ENCODE data around the gene SLC7A1. TPM values are rescaled to one million over a fixed set of nuclear protein-coding genes. Genes with fewer than 3 reads are reported as not detected.
A peak's percentile ranks its signal among the peaks of the same experiment; 100 is the strongest.

SLC7A1 gene
- total and polyA plus RNA-seq, 3 experiments from 2014 or later: 7.2 to 161 (median 152) TPM

DNA sequence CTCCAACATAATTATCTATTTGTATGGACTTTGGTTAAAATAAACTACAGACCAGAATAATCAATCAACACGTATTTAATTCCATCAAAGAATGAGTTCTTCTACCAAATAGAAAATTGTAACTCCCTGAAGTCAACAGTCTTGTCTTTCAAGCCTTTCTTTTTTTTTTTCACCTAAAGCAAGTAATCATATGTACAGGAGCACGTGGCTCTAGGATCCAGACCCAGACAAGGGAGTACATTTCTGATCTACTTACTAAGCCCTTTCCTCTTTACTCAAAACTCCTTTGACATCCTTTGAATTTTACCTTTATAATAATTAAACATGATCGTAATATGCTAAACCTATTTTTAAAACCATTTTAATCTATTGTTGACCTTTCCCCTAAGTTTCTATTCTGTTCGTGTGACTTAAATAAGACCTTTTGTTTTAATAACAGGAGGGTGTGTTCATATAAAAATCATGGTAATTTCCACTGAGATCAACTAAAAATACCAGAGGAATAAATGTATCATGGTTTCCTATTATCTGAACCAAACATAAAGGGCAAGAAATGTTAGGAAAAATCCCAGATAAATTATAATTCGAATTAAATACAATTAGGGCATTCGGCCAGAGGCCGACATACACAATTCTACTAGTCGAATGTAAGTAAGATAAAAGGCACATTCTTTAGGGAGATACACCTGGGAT is 1.7 kb downstream of the SLC7A1 start:
- Histone ChIP-seq H3K27me3 (ENCODE audit: insufficient read depth, low read length, poor library complexity, severe bottlenecking) (no peaks in the 10 kb centered on the region), H3K4me1 (ENCODE audit: insufficient read depth, low read length) (peaks cover 20% of the 10 kb centered on the region), H3K27ac (ENCODE audit: low read depth, low read length) (peak overlapping the region; percentile 78), H3K9me3 (ENCODE audit: low read length) (no peaks in the 10 kb centered on the region), H3K4me3 (ENCODE audit: low read length) (peak overlapping the region; percentile 75), H3K36me3 (ENCODE audit: insufficient read depth, low read length) (no peaks in the 10 kb centered on the region)
- Mint-ChIP-seq H3K36me3 (peaks cover 0 to 7% (median 0%) of the 10 kb centered on the region in 3 donors), H3K4me1 (peaks cover 47 to 60% (median 53%) of the 10 kb centered on the region in 3 donors), H3K27me3 (peaks cover 0 to 5% of the 10 kb centered on the region in 2 donors), H3K4me3 (peak overlapping the region; percentile 92 to 99 (median 93)), H3K27ac (peak overlapping the region; percentile 35 to 95 (median 94)), H3K9me3 (no peaks in the 10 kb centered on the region)
- CTCF ChIA-PET: no interaction called here
- POLR2A ChIA-PET: no interaction called here
- DNase-seq: no peak

GRCh38 chr13:29591310-29591709 is 4.2 kb downstream of the SLC7A1 start:
- Histone ChIP-seq H3K9me3 (ENCODE audit: low read length) (no peaks in the 10 kb centered on the region), H3K27me3 (ENCODE audit: insufficient read depth, low read length, poor library complexity, severe bottlenecking) (no peaks in the 10 kb centered on the region), H3K4me1 (ENCODE audit: insufficient read depth, low read length) (peaks cover 17% of the 10 kb centered on the region), H3K4me3 (ENCODE audit: low read length) (no peak overlapping the region), H3K36me3 (ENCODE audit: insufficient read depth, low read length) (no peaks in the 10 kb centered on the region), H3K27ac (ENCODE audit: low read depth, low read length) (no peak overlapping the region)
- peaks cover 54 to 74% (median 62%) of the 10 kb centered on the region in 3 donors for H3K4me1 Mint-ChIP-seq
- peak overlapping the region in 1 of 7 donors; percentile 99 for H3K4me3 Mint-ChIP-seq
- ChIA-PET POLR2A (no interaction called here), CTCF (no interaction called here)
- no peaks in the 10 kb centered on the region for H3K9me3 Mint-ChIP-seq
- peak overlapping the region in 4 of 8 donors; percentile 21 to 68 (median 48) for H3K27ac Mint-ChIP-seq
- no peak for DNase-seq
- peaks cover 0 to 18% (median 0%) of the 10 kb centered on the region in 3 donors for H3K36me3 Mint-ChIP-seq
- H3K27me3 Mint-ChIP-seq: peaks cover 0 to 5% of the 10 kb centered on the region in 2 donors

- peak overlapping the region in 6 of 8 donors; percentile 1 to 66 (median 28) for H3K27ac Mint-ChIP-seq
- H3K36me3 Mint-ChIP-seq: peaks cover 0 to 16% (median 0%) of the 10 kb centered on the region in 3 donors
- no peaks in the 10 kb centered on the region for H3K27me3 ChIP-seq (ENCODE audit: insufficient read depth, low read length, poor library complexity, severe bottlenecking)
- no peak overlapping the region for H3K4me3 ChIP-seq (ENCODE audit: low read length)
- H3K36me3 ChIP-seq (ENCODE audit: insufficient read depth, low read length): no peaks in the 10 kb centered on the region
- CTCF ChIA-PET: no interaction called here
- H3K9me3 ChIP-seq (ENCODE audit: low read length): no peaks in the 10 kb centered on the region
- peaks cover 50 to 80% (median 71%) of the 10 kb centered on the region in 3 donors for H3K4me1 Mint-ChIP-seq
- no peak overlapping the region for H3K27ac ChIP-seq (ENCODE audit: low read depth, low read length)
- H3K4me3 Mint-ChIP-seq: peak overlapping the region in 1 of 7 donors; percentile 2
- peaks cover 12% of the 10 kb centered on the region for H3K4me1 ChIP-seq (ENCODE audit: insufficient read depth, low read length)
- no peaks in the 10 kb centered on the region for H3K9me3 Mint-ChIP-seq
- peaks cover 0 to 5% of the 10 kb centered on the region in 2 donors for H3K27me3 Mint-ChIP-seq
- no peak for DNase-seq
- POLR2A ChIA-PET: no interaction called here
Measured at GRCh38 chr13:29589967-29590366, 5.5 kb downstream of the SLC7A1 start.

GRCh38 chr13:29589234-29589633 is 6.3 kb downstream of the SLC7A1 start:
- peaks cover 9% of the 10 kb centered on the region for H3K4me1 ChIP-seq (ENCODE audit: insufficient read depth, low read length)
- no peak overlapping the region for H3K27ac ChIP-seq (ENCODE audit: low read depth, low read length)
- ChIA-PET CTCF (no interaction called here), POLR2A (no interaction called here)
- Mint-ChIP-seq H3K27me3 (peaks cover 0 to 5% of the 10 kb centered on the region in 2 donors), H3K27ac (no peak overlapping the region), H3K36me3 (peaks cover 0 to 15% (median 0%) of the 10 kb centered on the region in 3 donors), H3K4me1 (peaks cover 51 to 80% (median 73%) of the 10 kb centered on the region in 3 donors), H3K9me3 (no peaks in the 10 kb centered on the region), H3K4me3 (no peak overlapping the region)
- H3K9me3 ChIP-seq (ENCODE audit: low read length): no peaks in the 10 kb centered on the region
- DNase-seq: no peak
- no peaks in the 10 kb centered on the region for H3K36me3 ChIP-seq (ENCODE audit: insufficient read depth, low read length)
- H3K4me3 ChIP-seq (ENCODE audit: low read length): no peak overlapping the region
- H3K27me3 ChIP-seq (ENCODE audit: insufficient read depth, low read length, poor library complexity, severe bottlenecking): no peaks in the 10 kb centered on the region

- Histone ChIP-seq H3K27ac (ENCODE audit: low read depth, low read length) (no peak overlapping the region), H3K36me3 (ENCODE audit: insufficient read depth, low read length) (no peaks in the 10 kb centered on the region), H3K27me3 (ENCODE audit: insufficient read depth, low read length, poor library complexity, severe bottlenecking) (no peaks in the 10 kb centered on the region), H3K4me3 (ENCODE audit: low read length) (no peak overlapping the region), H3K4me1 (ENCODE audit: insufficient read depth, low read length) (peaks cover 7% of the 10 kb centered on the region), H3K9me3 (ENCODE audit: low read length) (no peaks in the 10 kb centered on the region)
- no peak for DNase-seq
- H3K27me3 Mint-ChIP-seq: peaks cover 0 to 4% of the 10 kb centered on the region in 2 donors
- CTCF ChIA-PET: interaction anchor here (2.1 kb wide), 1 partner anchor 80 kb away, joined by 5 read pairs; no protein-coding TSS in a partner anchor
- peaks cover 0 to 15% (median 2%) of the 10 kb centered on the region in 3 donors for H3K36me3 Mint-ChIP-seq
- peaks cover 45 to 77% (median 70%) of the 10 kb centered on the region in 3 donors for H3K4me1 Mint-ChIP-seq
- H3K4me3 Mint-ChIP-seq: no peak overlapping the region
- peak overlapping the region in 1 of 8 donors; percentile 62 for H3K27ac Mint-ChIP-seq
- H3K9me3 Mint-ChIP-seq: no peaks in the 10 kb centered on the region
- POLR2A ChIA-PET: interaction anchor here (0.7 to 1.0 kb wide), 2 partner anchors 8 to 797 kb away, joined by 3 read pairs; no protein-coding TSS in a partner anchor
Measured at GRCh38 chr13:29587645-29588044, 7.8 kb downstream of the SLC7A1 start.

DNA sequence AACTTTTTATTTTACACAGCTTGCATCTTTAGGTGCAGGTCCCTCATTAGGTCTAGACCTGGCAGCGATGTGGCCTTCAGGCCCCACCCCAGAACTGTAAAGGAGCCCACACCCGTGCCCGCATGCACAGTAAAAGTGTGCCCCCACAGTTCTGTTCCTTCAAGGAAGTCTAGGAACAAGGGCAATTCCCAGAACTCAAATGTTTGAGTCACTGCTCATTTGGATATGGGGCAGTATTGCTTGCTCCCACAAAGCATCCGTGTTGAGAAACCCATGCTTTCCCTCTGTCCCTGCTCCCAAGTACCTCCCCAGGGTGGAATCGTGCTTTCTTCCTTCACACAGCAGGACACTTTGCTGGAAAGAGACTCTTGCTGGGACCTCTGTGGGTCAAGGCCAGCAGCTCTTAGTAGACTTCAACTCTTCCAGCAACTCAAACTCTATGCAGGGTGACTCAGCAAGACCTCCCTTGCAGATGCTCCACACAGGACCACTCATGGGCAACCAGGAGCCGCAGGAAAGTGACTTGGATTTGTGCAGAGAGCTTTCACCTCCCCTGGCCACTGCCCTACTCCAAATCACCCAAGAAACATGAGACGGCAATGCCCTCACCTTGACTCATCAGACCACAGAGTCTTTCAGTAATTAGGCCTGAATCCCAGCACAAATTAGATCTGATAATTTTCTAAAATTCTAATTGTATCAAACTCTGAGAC is 12.3 kb downstream of the SLC7A1 start:
- no peak overlapping the region for H3K27ac ChIP-seq (ENCODE audit: low read depth, low read length)
- ChIA-PET POLR2A (no interaction called here), CTCF (no interaction called here)
- peaks cover 7% of the 10 kb centered on the region for H3K4me1 ChIP-seq (ENCODE audit: insufficient read depth, low read length)
- no peak overlapping the region for H3K4me3 ChIP-seq (ENCODE audit: low read length)
- Mint-ChIP-seq H3K27me3 (no peaks in the 10 kb centered on the region), H3K36me3 (peaks cover 0 to 12% (median 2%) of the 10 kb centered on the region in 3 donors), H3K4me3 (no peak overlapping the region), H3K4me1 (peaks cover 44 to 82% (median 65%) of the 10 kb centered on the region in 3 donors), H3K9me3 (no peaks in the 10 kb centered on the region), H3K27ac (peak overlapping the region in 3 of 8 donors; percentile 28 to 45 (median 44))
- no peak for DNase-seq
- no peaks in the 10 kb centered on the region for H3K36me3 ChIP-seq (ENCODE audit: insufficient read depth, low read length)
- H3K9me3 ChIP-seq (ENCODE audit: low read length): no peaks in the 10 kb centered on the region
- no peaks in the 10 kb centered on the region for H3K27me3 ChIP-seq (ENCODE audit: insufficient read depth, low read length, poor library complexity, severe bottlenecking)

DNA sequence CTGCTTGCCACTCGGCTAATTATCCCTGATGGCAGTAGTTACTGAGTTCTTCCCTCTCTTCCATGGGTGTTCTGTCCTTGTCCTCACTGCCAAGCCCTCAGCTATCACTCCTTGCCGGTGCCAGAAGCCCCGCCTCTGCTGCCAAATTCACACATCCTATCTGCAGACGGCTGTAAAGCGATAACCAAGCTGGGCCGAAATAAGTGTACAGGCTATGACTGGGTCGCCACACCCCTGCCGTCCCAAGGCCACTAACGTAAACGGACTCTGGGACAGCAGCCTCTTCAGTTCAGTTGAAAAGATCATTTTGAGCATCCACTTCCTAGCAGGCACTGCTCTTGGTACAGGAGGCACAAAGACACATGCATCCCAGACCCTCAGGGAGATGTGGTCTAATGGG is 13.3 kb downstream of the SLC7A1 start:
- Histone ChIP-seq H3K4me1 (ENCODE audit: insufficient read depth, low read length) (peaks cover 7% of the 10 kb centered on the region), H3K4me3 (ENCODE audit: low read length) (no peak overlapping the region), H3K9me3 (ENCODE audit: low read length) (no peaks in the 10 kb centered on the region), H3K27me3 (ENCODE audit: insufficient read depth, low read length, poor library complexity, severe bottlenecking) (no peaks in the 10 kb centered on the region), H3K27ac (ENCODE audit: low read depth, low read length) (no peak overlapping the region), H3K36me3 (ENCODE audit: insufficient read depth, low read length) (no peaks in the 10 kb centered on the region)
- Mint-ChIP-seq H3K27me3 (no peaks in the 10 kb centered on the region), H3K9me3 (no peaks in the 10 kb centered on the region), H3K36me3 (peaks cover 0 to 6% (median 2%) of the 10 kb centered on the region in 3 donors), H3K27ac (no peak overlapping the region), H3K4me1 (peaks cover 42 to 79% (median 67%) of the 10 kb centered on the region in 3 donors), H3K4me3 (no peak overlapping the region)
- DNase-seq: no peak
- ChIA-PET CTCF (no interaction called here), POLR2A (no interaction called here)

DNA sequence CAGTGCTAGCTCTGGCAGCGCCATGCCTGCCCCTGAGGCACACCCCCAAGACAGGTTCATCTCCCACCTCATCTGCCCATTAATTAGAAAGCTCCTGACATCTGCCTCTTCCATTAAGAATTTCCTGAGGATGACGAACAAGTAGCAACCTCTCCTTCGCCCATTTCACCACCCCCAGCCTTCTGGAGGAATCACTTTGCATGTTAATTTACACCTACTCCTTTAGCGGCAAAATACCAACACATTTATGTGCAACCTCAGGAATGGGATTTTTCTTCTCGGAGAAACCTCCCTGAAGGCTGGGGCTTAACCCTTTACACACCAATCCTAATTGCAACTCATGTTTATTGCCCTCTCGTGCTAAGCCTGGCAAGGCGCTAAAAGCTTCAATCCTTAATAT is 13.8 kb downstream of the SLC7A1 start:
- Mint-ChIP-seq H3K36me3 (peaks cover 0 to 3% (median 2%) of the 10 kb centered on the region in 3 donors), H3K27me3 (no peaks in the 10 kb centered on the region), H3K4me3 (no peak overlapping the region), H3K27ac (peak overlapping the region in 1 of 8 donors; percentile 35), H3K9me3 (no peaks in the 10 kb centered on the region), H3K4me1 (peaks cover 38 to 78% (median 63%) of the 10 kb centered on the region in 3 donors)
- no peak overlapping the region for H3K4me3 ChIP-seq (ENCODE audit: low read length)
- POLR2A ChIA-PET: no interaction called here
- no peaks in the 10 kb centered on the region for H3K27me3 ChIP-seq (ENCODE audit: insufficient read depth, low read length, poor library complexity, severe bottlenecking)
- no peaks in the 10 kb centered on the region for H3K36me3 ChIP-seq (ENCODE audit: insufficient read depth, low read length)
- CTCF ChIA-PET: no interaction called here
- no peaks in the 10 kb centered on the region for H3K9me3 ChIP-seq (ENCODE audit: low read length)
- DNase-seq: no peak
- H3K27ac ChIP-seq (ENCODE audit: low read depth, low read length): no peak overlapping the region
- H3K4me1 ChIP-seq (ENCODE audit: insufficient read depth, low read length): peaks cover 7% of the 10 kb centered on the region

Measured in CD8-positive, alpha-beta memory T cell (primary cell).